ENCODE data around the gene SLC39A11. TPM values are rescaled to one million over a fixed set of nuclear protein-coding genes. Genes with fewer than 3 reads are reported as not detected.
"Not testable (repeated sequence)": the region's sequence is repeated elsewhere in the genome, so short reads cannot be mapped to it uniquely, and the experiment has no call there.

The SLC39A11 gene
- total and polyA plus RNA-seq, 12 donors, result 7.0 to 91.4 (median 22.7) TPM

DNA sequence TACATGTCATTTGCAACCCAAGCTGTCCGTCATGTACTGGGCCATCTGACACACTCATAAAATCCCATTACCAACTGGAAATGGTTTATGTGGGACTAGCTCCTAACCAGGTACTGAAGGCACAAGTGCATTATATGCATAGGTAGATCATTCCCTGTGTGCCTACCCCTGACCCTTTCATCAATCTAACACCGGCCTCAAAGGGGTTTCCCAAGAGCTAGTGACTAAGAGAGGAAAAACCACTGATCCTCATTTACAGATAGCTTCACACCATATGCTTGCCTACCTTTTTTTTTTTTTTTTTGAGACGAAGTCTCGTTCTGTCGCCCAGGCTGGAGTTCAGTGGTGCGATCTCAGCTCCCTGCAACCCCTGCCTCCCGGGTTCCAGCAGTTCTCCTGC, 449.8 kb downstream of the SLC39A11 start:
- intact Hi-C loops (cut with DNase I), result no loop called here
- Histone ChIP-seq H3K27ac (no peak overlapping the region), H3K4me1 (replicated peaks in 1 of 2) (no peaks in the 10 kb centered on the region), H3K36me3 (replicated peaks in 1 of 2) (no peaks in the 10 kb centered on the region), H3K4me3 (no peak overlapping the region), H3K27me3 (no peaks in the 10 kb centered on the region), H3K9me3 (replicated peaks in 1 of 3) (no peaks in the 10 kb centered on the region)
- 79 to 97% (median 93%) methylated on average over 7 of the region's 7 CpGs for WGBS, 4 donors
- DNase-seq, result no peak
- no peak for TF ChIP-seq POLR2A (IDR thresholded peaks at IDR 0.05)
- no peak for TF ChIP-seq CTCF (IDR thresholded peaks at IDR 0.05)

GRCh38 chr17:72640415-72641165, 451.9 kb downstream of the SLC39A11 start:
- no peaks in the 10 kb centered on the region for H3K36me3 ChIP-seq (replicated peaks in 1 of 2)
- no peak overlapping the region for H3K27ac ChIP-seq
- no peaks in the 10 kb centered on the region for H3K9me3 ChIP-seq (replicated peaks in 1 of 3)
- no peaks in the 10 kb centered on the region for H3K27me3 ChIP-seq
- 32 to 57% (median 46%) methylated on average over 37 to 61 of the region's 61 CpGs for WGBS, 4 donors
- TF ChIP-seq POLR2A (IDR thresholded peaks at IDR 0.05) (no peak), CTCF (IDR thresholded peaks at IDR 0.05) (no peak)
- intact Hi-C loops (cut with DNase I), result no loop called here
- H3K4me3 ChIP-seq, result no peak overlapping the region
- no peak for DNase-seq
- no peaks in the 10 kb centered on the region for H3K4me1 ChIP-seq (replicated peaks in 1 of 2)

GRCh38 chr17:72639711-72640110, 452.8 kb downstream of the SLC39A11 start:
- TF ChIP-seq POLR2A (IDR thresholded peaks at IDR 0.05) (no peak), CTCF (IDR thresholded peaks at IDR 0.05) (no peak)
- intact Hi-C loops (cut with DNase I), result no loop called here
- H3K27me3 ChIP-seq, result no peaks in the 10 kb centered on the region
- H3K4me1 ChIP-seq (replicated peaks in 1 of 2), result no peaks in the 10 kb centered on the region
- whole genome bisulfite sequencing, 4 donors, result 81 to 87% (median 84%) methylated on average over 5 to 7 of the region's 7 CpGs
- no peaks in the 10 kb centered on the region for H3K36me3 ChIP-seq (replicated peaks in 1 of 2)
- no peaks in the 10 kb centered on the region for H3K9me3 ChIP-seq (replicated peaks in 1 of 3)
- DNase-seq, result no peak
- H3K4me3 ChIP-seq, result no peak overlapping the region
- no peak overlapping the region for H3K27ac ChIP-seq

DNA sequence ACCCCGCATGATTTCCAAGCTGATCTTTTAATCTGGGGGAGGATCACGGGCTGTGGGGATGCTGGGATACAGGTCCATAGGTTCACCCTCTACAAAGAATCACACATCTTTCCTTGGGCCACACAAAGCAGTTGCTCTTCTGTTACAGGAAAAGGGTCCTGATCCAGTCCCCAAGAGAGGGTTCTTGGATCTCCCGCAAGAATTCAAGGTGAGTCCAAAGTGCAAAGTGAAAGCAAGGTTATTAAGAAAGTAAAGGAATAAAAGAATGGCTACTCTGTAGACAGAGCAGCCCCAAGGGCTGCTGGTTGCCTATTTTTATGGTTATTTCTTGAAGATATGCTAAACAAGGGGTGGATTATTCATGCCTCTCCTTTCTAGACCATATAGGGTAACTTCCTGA, 453.6 kb downstream of the SLC39A11 start:
- H3K27ac ChIP-seq; DNase-seq; H3K27me3 ChIP-seq; H3K36me3 ChIP-seq (replicated peaks in 1 of 2); H3K9me3 ChIP-seq (replicated peaks in 1 of 3); H3K4me1 ChIP-seq (replicated peaks in 1 of 2); H3K4me3 ChIP-seq; intact Hi-C loops (cut with DNase I): not testable (repeated sequence)
- WGBS, 4 donors, result 89 to 94% (median 91%) methylated on average over 3 of the region's 3 CpGs

DNA sequence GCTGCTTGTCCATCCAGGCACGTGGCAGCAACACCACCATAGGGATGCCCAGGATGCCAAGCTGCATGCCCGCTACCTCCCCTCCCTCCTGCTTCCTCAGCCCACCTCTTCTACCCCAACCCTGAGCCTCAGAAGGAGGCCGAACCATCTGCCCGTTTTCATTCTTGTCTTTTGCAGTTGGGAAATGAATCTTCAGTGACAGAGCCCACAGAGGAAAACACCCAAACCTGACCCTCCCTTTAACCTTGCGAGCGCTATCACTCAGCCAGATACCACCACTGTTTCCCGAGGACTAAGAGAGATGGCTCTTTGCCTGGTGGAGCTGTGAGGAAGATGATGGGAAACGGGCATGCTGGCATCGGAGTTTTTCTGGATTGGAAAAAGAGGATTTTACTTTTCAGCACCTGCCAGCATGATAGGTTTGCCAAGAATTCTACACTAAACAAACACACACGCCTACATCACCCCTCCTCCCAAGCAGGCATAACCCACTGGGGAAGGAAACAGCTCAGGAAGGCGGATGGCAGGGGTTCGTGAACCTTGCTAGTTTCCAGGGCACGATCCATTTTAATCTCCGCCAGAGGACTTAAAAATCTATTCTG, 457.4 kb downstream of the SLC39A11 start:
- H3K27me3 ChIP-seq, result no peaks in the 10 kb centered on the region

More for the DNA sequence above, 457.4 kb downstream of the SLC39A11 start:
- intact Hi-C loops (cut with DNase I), result no loop called here
- no peak for DNase-seq
- no peaks in the 10 kb centered on the region for H3K36me3 ChIP-seq (replicated peaks in 1 of 2)
- WGBS, 4 donors, result 58 to 65% (median 60%) methylated on average over 14 of the region's 14 CpGs
- no peak for TF ChIP-seq CTCF (IDR thresholded peaks at IDR 0.05)
- H3K9me3 ChIP-seq (replicated peaks in 1 of 3), result no peaks in the 10 kb centered on the region
- H3K4me3 ChIP-seq, result no peak overlapping the region
- no peak overlapping the region for H3K27ac ChIP-seq
- no peaks in the 10 kb centered on the region for H3K4me1 ChIP-seq (replicated peaks in 1 of 2)
